Hematopoietic multipotent progenitor cell treated with erythropoietin and hydrocortisone succinate and interleukin-3 and kit ligand, for 8 days (in vitro differentiated cells): ENCODE measurements around the gene DOK6.
"Not testable (repeated sequence)": the region's sequence is repeated elsewhere in the genome, so short reads cannot be mapped to it uniquely, and the experiment has no call there.

ENCODE experiments used
- DNase-seq: peaks from one replicate; pipeline ENCODE4 v3.0.0-alpha.2; 2015

The DOK6 gene

DNA sequence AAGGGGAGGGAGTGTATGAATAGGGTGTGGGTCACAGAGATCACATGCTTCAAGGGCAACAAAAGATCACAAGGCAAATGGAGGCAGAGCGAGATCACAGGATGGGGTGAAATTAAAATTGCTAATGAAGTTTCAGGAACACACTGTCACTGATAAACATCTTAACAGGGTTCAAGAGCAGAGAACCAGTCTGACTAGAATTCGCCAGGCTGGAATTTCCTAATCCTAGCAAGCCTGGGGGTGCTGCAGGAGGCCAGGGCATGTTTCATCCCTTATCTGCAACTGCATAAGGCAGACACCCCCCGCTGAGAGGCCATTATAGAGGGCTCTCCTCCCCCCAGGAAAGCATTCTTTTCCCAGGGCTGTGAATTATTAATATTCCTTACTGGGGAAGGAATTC lies 478.4 kb downstream of the DOK6 start:
- not testable (repeated sequence) for DNase-seq

DNA sequence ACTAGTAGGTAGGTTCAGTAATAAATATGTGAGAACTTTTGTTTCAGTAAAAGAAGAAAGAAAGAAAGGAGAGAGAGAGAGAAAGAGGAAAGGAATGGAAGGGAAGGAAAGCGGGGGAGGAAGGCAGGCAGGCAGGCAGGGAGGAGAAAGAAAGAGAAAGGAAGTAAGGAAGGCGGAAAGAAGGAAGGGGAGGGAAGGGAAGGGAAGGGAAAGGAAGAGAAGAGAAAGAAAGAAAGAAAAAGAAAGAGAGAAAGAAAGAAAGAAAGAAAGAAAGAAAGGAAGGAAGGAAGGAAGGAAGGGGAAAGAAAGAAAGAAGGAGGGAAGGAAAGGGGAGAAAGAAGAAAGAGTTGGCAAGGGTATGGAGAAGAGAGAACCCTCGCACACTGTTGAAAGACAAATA lies 479.4 kb downstream of the DOK6 start:
- DNase-seq: no peak

DNA sequence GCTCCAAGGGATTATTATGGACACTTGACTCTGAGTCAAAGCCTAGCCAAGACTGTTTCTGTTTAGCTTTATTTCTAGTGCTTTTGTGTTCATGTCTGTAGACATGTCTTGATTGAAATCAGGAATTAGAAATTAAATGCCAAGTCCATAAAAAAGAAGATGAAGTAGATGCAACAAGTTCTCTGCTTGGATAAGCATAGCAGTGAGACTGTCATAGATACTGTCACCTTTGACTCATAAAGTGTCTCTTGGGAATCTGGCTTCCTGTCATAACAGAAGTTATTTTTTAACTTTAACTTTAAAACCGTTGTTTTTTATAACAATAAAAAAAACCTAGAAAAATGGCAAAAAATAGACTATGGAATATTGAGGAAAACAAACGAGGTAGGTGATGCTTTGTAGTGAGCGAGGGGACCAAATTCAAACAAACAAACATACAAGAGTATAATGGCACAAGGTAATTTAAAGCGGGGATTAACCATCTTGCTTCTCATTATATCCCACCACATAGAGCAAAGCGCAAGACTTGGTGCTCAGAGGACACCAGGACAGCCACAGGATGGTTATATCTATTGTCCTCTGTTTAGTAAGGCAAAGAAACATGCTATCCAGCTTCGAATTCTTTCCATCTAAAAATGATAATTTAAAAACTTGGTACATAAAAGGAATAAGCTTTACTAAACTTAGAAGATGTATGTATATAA lies 482.4 kb downstream of the DOK6 start:
- no peak for DNase-seq

DNA sequence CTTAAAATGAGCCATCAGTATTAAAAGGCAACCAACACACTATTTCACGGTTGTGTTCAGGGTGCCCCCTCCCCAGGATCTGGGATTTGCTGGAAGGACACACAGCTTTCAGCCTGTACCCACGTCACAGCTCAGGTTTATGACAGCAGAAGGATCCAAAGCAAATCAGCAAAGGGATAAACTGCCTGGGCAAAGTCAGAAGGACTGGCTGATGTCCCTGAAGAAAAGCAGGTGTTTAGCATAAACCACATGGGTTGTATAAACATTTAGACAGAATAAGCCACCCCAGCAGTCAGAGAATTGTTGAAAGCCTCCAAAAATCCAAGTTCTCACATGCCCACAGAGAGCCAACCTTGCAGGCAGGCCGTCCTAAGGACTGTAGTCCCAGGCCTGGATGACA lies 483.1 kb downstream of the DOK6 start:
- DNase-seq: no peak

DNA sequence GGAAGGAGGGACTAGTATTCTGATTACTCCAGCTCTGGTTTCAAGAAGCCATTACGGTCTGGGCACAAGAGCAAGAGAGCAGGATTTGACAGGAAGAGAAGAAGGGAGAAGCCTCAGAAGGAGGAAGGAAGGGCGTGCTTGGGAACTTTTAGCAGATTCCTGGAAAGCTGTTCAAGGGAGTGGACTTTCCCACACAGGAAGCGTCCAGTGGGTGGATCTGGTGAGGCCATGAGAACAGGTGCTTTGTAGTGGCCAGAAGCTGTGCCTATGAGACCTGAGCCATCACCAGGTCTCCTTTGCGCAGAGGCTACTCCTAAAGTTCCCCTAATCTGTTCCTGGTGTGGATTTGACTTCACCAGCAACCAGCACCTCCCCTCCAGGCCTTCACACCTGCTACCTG lies 484.7 kb downstream of the DOK6 start:
- no peak for DNase-seq

DNA sequence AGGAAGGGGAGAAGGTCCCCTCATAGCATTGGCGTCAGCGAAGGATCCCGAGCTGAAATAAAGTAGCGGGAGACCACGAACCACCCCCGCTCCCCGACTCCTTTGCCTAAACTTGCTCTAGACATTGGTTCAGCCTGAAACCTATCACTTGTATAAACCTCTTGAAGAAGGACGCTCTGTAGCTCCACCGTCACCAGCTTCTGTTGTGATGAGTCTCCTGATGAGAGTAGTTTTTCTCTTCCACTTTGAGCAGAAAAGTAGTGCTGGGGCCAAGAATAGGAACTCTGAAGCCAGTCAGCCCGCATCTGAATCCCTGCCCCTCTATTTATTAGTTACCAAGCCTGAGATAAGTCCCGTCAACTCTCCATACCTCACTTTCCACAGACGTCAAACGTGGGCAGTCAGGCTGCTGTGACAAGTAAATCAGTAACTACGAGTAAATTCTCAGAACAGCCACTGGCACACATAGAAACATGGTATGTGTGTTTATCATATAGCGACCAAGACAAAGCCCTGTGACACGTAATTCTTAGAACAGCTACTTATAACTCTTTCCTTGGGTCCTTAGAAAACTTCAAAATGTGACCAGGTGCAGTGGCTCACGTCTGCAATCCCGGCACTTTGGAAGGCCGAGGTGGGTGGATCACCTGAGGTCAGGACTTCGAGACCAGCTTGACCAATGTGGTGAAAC lies 485.3 kb downstream of the DOK6 start:
- DNase-seq: no peak

DNA sequence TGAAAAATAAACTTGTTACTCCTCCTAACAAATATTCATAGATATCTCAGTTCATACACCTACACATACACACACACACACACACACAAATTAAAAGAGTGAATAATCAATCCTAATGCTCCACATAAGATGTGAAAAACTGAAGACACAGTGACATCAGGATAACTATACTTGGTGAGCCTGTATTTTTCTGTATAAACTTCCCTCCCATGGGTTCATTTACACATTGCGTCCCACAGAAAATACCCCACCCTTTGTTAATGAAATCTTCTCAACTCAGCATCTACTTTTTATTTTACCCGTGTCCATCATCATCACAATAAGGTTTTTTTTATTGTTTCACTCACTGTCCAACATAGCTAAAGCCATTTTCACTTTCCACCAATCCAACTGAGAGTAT lies 486.6 kb downstream of the DOK6 start:
- no peak for DNase-seq

DNA sequence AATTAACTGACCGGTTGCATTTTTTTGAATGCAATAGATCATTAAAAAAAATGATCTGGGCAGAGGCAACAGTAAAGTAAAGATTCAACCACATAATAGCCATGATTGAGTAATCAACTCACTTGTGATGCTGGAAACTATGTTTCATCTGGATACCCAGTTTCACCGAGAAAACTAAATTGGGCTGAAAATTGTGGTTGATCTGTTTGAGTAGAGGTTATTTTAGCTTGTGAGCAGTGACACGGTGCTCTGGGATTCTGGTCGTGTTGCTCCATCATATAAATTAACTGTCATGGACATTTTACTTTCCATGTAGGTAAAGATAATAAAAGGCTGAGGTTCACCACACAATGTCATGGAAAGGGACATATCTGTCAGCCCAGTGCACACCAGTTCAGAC lies 488.3 kb downstream of the DOK6 start:
- DNase-seq: no peak

DNA sequence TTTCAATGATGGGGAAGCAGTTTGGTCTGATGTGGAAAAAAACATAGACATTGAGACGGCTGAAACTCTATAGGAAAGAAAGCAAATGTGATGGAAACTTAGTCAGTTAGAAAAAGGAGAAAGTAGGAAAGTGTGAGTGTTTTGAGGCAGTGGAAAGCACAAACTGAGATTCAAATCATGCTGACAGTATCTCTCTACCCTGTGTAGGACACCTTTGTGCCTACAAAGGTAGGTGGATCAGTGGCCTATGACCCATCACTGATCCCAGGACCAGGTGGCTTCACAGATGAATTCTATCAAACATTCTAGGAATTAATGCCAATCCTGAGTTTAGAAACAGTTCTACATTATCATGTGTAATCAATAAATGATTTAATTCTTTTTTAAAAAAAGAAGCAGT lies 489.9 kb downstream of the DOK6 start:
- DNase-seq: no peak

DNA sequence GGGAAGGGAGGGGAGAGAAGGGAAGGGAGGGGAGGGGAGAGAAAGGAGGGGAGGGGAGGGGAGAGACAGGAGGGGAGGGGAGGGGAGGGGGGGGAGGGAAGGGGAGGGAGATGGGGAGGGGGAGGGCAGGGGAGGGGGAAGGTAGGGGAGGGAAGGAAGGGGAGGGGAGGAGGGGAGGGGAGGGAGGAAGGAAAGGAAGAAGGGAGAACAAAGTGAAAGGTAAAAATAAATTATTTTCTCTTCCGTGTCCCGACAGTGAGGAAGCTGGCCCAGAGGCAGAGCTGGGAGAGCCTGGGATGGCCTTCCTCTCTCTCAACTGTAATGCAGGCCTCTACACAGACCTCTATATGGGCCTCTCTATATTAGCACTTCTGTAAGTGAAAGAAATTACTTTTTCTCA lies 493.8 kb downstream of the DOK6 start:
- no peak for DNase-seq

DNA sequence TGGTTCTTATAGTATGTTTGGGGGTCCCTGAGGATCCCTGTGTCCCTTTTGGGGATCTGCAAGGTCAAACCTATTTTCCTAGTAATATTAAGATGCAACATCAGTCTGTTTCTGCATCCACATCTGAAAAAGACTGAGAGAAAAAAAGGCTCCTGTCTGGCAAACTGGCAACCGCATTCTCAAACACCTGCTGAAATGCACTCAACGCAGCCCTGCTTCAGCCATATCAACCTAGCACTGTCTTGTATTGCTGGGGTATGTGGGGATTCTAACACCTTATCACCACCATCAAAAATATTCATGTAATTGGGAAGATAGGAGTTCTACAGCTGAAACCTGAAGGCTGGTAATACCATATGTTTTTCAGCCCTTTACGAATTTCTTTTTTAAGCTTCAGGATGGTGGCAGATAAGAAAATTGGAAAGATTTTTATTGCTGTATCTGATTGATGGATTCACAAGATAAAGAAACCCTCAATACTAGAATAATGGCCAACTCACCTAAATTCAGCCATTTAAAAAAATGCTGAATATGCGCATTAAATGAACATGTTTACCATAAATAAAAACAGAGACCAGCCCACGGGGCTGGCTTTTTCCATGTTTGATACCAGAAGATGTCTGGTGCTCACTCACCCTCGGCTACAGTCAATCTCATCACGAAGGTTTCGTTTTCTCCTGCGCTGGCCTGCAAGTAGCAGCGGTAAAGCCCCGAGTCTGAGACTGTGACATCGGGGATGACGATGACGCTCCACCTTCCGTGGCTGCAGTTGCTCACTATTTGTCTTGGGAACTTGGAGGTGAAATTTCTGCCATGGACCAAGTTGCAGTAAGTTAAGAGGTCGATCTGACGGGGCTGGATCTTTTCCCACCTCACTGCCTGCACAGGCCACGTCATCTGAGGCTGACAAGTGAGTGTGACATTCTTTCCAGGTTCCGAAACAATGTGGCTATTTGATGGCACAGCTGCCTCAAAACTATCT lies 494.7 kb downstream of the DOK6 start:
- no peak for DNase-seq

DNA sequence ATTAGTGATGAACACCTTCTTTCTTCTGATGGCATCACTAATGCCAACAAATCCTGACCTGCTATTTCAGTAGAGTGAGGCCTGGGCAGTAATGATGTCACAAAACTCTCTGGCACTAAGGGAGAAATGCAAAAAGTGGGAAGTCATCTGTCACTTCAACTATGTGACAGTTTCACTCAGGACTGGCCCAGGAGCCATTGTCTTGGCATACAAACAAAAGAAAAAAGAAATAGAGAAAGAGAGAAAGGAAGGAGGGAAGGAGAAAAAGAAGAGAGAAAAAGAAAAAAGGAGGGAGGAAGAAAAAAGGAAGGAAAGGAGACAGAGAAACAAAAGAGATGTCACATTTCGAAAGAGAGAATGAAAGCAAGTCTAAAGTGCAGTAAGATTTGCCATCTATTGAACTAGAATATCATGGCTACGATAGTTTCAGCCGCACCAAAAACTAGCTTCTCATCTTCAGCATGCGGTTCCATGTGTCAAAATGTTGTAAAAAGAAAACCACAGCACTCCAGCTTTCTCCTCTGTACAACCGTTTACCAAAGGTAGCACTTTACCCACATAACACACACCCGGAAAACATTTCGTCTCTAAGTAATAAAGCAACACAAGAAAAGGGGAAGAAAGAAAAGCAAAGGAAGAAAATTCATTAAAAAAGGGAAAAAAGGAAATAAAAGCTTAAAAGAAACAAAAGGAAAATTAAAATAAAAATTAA lies 496.9 kb downstream of the DOK6 start:
- no peak for DNase-seq

DNA sequence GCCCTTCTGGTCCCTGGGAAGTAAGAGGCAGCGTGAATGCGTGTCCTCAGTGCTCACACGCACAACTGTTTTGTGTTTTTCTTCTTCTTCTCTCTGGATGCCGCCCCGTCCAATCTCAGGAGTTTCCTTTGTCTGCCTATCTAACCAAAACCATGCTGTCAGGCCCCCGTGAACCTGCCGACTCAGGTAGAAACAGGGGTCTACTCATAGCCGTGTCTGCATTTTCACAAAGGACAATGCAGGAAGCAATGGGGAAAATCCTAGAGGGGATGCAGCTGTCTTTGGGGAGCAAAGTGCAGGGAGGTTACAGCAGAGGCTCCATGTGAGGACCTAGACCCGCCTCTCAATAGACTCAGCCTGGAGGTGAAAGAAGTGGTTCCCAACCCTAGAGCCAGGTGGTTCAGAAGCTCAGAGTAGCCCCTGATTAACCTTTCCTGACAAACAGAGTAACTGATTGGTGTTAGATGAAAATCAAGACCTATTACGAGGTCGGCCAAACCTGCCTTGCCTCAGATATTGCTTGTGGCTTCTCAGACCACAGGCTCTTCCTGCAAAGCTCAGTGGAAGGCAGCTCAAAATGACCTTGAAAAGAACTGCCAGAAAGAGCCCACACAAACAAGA lies 497.7 kb downstream of the DOK6 start:
- DNase-seq: no peak
